ENCODE results near the gene SYT17.

SYT17 gene

GRCh38 chr16:19266774-19267173, 98.7 kb downstream of the SYT17 start:
- DNase-seq, result no peak

- DNase-seq, result no peak
These were observed 101.1 kb downstream of the SYT17 start for GRCh38 chr16:19269098-19269497.

GRCh38 chr16:19274165-19274797, 106.2 kb downstream of the SYT17 start:
- no peak for DNase-seq

GRCh38 chr16:19278403-19278802, 110.4 kb downstream of the SYT17 start:
- no peak for DNase-seq

- no peak for DNase-seq
These were observed 113.2 kb downstream of the SYT17 start for GRCh38 chr16:19281246-19281645.

GRCh38 chr16:19282101-19282500, 114.1 kb downstream of the SYT17 start:
- DNase-seq, result no peak

GRCh38 chr16:19283637-19284036, 115.6 kb downstream of the SYT17 start:
- DNase-seq, result no peak

- peak in 1 of 2 experiments; percentile 10 for DNase-seq
These were observed 116.2 kb downstream of the SYT17 start for GRCh38 chr16:19284207-19284606.

- no peak for DNase-seq
These were observed 117.4 kb downstream of the SYT17 start, which contains the start of gene CLEC19A for GRCh38 chr16:19285431-19285830. CLEC19A (plus strand) TSS chr16:19285731; CDS start chr16:19285852, 121 bp downstream.

GRCh38 chr16:19286827-19287226, 118.8 kb downstream of the SYT17 start:
- DNase-seq, result no peak

- DNase-seq, result no peak
These were observed 119.2 kb downstream of the SYT17 start for GRCh38 chr16:19287241-19287640.

- no peak for DNase-seq
These were observed 121.1 kb downstream of the SYT17 start for GRCh38 chr16:19288872-19289799.

- DNase-seq, result peak in 1 of 2 experiments; percentile 8
These were observed 121.9 kb downstream of the SYT17 start for GRCh38 chr16:19289811-19290485.

- DNase-seq, result no peak
These were observed 122.8 kb downstream of the SYT17 start for GRCh38 chr16:19290860-19291259.

GRCh38 chr16:19291475-19291874, 123.4 kb downstream of the SYT17 start:
- DNase-seq, result peak in 1 of 2 experiments; percentile 8

- no peak for DNase-seq
These were observed 124.1 kb downstream of the SYT17 start for GRCh38 chr16:19292186-19292585.

- no peak for DNase-seq
These were observed 126.2 kb downstream of the SYT17 start for GRCh38 chr16:19294156-19294649.

GRCh38 chr16:19295393-19295792, 127.4 kb downstream of the SYT17 start:
- DNase-seq, result no peak

GRCh38 chr16:19297454-19297853, 129.4 kb downstream of the SYT17 start:
- no peak for DNase-seq

GRCh38 chr16:19299565-19299964, 131.5 kb downstream of the SYT17 start:
- DNase-seq, result no peak

- no peak for DNase-seq
These were observed 133.9 kb downstream of the SYT17 start for GRCh38 chr16:19301931-19302330.

- no peak for DNase-seq
These were observed 136.7 kb downstream of the SYT17 start for GRCh38 chr16:19304750-19305149.

- DNase-seq, result no peak
These were observed 137.4 kb downstream of the SYT17 start for GRCh38 chr16:19305443-19305842.

Data from NCI-H524 (cell line).